OCI-LY3 (cell line): Measurements from ENCODE around the gene NANS.

ENCODE experiments used
- H2AFZ ChIP-seq: fragments of 200-600, 300-600 bp; shearing (Covaris generic); 2 replicates; pipeline ENCODE4 v1.6.0; 2014; ENCODE audit warnings: antibody characterized with exemption, low read depth, low read length
- H3K27ac ChIP-seq: fragments of 200-600, 300-600 bp; sonication (generic); 2 replicates; pipeline ENCODE4 v1.5.1; 2014; ENCODE audit warnings: mild to moderate bottlenecking, low read length, moderate library complexity, mixed read lengths
- H3K27me3 ChIP-seq: fragments of 200-600, 300-600 bp; sonication (generic); 2 replicates; pipeline ENCODE4 v1.6.1; 2014; ENCODE audit warnings: low read depth, low read length, mixed read lengths
- H3K36me3 ChIP-seq: fragments of 200-600, 300-600 bp; sonication (generic); replicated peaks from 2 replicates; pipeline ENCODE3; 2014; ENCODE audit warnings: low read depth, low read length, mixed read lengths
- H3K4me1 ChIP-seq: fragments of 300-600, 200-600 bp; sonication (generic); 2 replicates; pipeline ENCODE4 v1.6.1; 2014; ENCODE audit warnings: low read length, mixed read lengths
- H3K4me2 ChIP-seq: fragments of 200-600, 300-600 bp; sonication (generic); 2 replicates; pipeline ENCODE4 v1.6.1; 2014; ENCODE audit warnings: low read length, mixed read lengths
- H3K4me3 ChIP-seq: fragments of 300-600, 200-600 bp; sonication (generic); 2 replicates; pipeline ENCODE4 v1.5.1; 2014; ENCODE audit warnings: antibody characterized with exemption, mild to moderate bottlenecking, low read length, moderate library complexity
- H3K79me2 ChIP-seq: fragments of 300-600, 200-600 bp; shearing (Covaris generic); 2 replicates; pipeline ENCODE4 v1.6.1; 2014; ENCODE audit warnings: mild to moderate bottlenecking, low read length, mixed read lengths
- H3K9ac ChIP-seq: fragments of 300-600, 200-600 bp; shearing (Covaris generic); 2 replicates; pipeline ENCODE4 v1.6.0; 2014; ENCODE audit warnings: mild to moderate bottlenecking, low read length, moderate library complexity
- H3K9me3 ChIP-seq: fragments of 200-600, 300-600 bp; shearing (Covaris generic); 2 replicates; pipeline ENCODE4 v1.6.1; 2014; ENCODE audit warnings: low read length, mixed read lengths; ENCODE audit not compliant: insufficient read depth
- H4K20me1 ChIP-seq: fragments of 200-600, 300-600 bp; sonication (generic); 2 replicates; pipeline ENCODE4 v1.6.1; 2016; ENCODE audit warnings: low read length, mixed read lengths; ENCODE audit not compliant: insufficient read depth
- EZH2phosphoT487 ChIP-seq: fragments of 200-600 bp; shearing (Covaris generic); IDR thresholded peaks from 2 replicates; pipeline ENCODE4 v1.6.1; 2018; ENCODE audit warnings: antibody characterized with exemption, mixed run types, low read depth
- TF ChIP-seq, protein P1 (sequence below): fragments of 200-600, 300-600 bp; sonication (generic); IDR thresholded peaks from 2 replicates; pipeline ENCODE4 v1.5.1; 2014; ENCODE audit warnings: antibody characterized with exemption, low read length, low read depth

NANS gene

DNA sequence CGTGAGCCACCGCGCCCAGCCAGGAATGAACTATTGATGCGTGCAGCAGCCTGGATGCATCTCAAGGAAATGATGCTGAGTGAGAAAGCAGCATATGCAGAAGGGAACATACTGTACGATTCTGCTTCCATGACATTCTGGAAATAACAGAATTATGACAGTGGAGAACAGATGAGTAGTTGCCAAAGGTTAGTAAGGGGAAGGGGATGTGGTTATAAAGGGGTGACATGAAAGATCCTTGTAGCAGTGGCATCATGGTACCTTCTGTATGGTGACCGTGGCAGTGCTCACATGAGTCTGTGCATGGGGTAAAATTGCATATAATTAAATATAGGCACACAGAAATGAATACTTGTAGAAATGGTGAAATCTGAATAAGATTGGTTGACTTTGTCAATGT is 13.0 kb downstream of the NANS start:
- Histone ChIP-seq H2AFZ (no peak overlapping the region), H3K4me1 (no peaks in the 10 kb centered on the region; the same call in 1 of the 2 replicates), H3K79me2 (peaks cover 3% of the 10 kb centered on the region; the same call in 1 of the 2 replicates), H3K9ac (no peak overlapping the region), H4K20me1 (peaks cover 8% of the 10 kb centered on the region; the same call in 1 of the 2 replicates), H3K27ac (no peak overlapping the region), H3K9me3 (no peaks in the 10 kb centered on the region), H3K36me3 (peaks cover 31% of the 10 kb centered on the region), H3K27me3 (no peaks in the 10 kb centered on the region), H3K4me2 (no peak overlapping the region), H3K4me3 (no peak overlapping the region)
- TF ChIP-seq, protein P1, sequence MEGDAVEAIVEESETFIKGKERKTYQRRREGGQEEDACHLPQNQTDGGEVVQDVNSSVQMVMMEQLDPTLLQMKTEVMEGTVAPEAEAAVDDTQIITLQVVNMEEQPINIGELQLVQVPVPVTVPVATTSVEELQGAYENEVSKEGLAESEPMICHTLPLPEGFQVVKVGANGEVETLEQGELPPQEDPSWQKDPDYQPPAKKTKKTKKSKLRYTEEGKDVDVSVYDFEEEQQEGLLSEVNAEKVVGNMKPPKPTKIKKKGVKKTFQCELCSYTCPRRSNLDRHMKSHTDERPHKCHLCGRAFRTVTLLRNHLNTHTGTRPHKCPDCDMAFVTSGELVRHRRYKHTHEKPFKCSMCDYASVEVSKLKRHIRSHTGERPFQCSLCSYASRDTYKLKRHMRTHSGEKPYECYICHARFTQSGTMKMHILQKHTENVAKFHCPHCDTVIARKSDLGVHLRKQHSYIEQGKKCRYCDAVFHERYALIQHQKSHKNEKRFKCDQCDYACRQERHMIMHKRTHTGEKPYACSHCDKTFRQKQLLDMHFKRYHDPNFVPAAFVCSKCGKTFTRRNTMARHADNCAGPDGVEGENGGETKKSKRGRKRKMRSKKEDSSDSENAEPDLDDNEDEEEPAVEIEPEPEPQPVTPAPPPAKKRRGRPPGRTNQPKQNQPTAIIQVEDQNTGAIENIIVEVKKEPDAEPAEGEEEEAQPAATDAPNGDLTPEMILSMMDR = no peak
- no peak for TF ChIP-seq EZH2phosphoT487

DNA sequence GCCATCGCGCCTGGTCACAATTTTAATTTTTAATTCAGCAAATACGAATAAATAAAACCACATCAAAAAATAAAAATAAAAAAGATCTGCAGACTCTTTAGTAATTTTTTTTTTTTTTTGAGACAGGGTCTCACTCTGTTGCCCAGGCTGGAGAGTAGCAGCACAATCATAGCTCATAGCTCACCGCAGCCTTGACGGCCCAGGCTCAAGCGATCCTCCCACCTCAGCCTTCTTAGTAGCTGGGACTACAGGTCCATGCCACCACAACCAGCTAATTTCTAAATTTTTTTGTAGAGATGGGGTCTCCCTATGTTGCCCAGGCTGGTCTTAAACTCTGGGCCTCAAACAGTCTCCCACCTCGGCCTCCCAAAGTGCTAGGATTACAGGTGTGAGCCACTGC is 14.2 kb downstream of the NANS start:
- Histone ChIP-seq H3K79me2 (peaks cover 3% of the 10 kb centered on the region; the same call in 1 of the 2 replicates), H3K4me3 (no peak overlapping the region)

DNA sequence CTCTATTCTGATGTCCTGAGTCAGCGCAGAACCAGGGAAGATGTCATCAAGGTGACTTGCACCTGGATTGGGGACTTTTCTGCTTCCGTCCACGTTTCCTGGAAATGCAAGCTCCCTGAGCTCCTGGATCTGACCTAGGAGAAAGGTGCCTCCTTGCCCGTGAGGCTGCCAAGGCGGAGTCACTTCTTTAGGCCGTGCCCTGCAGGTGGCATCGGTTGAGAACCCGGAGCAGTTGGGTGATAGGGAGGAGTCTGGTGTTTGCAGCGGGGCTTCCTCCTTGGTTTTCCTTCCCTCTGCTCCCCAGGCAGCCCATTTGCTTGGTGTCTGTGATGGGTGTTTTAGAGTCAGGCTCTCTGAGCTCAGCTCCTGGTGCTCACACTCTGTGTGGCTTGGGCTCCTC is 15.2 kb downstream of the NANS start:
- Histone ChIP-seq H3K4me1 (no peaks in the 10 kb centered on the region; the same call in 1 of the 2 replicates), H3K4me2 (no peak overlapping the region), H3K9me3 (no peaks in the 10 kb centered on the region), H2AFZ (no peak overlapping the region), H3K36me3 (peaks cover 23% of the 10 kb centered on the region), H3K79me2 (peaks cover 3% of the 10 kb centered on the region; the same call in 1 of the 2 replicates), H3K27ac (no peak overlapping the region), H3K9ac (no peak overlapping the region), H3K27me3 (no peaks in the 10 kb centered on the region), H4K20me1 (peaks cover 8% of the 10 kb centered on the region; the same call in 1 of the 2 replicates), H3K4me3 (no peak overlapping the region)
- TF ChIP-seq EZH2phosphoT487 = no peak
- TF ChIP-seq, protein P1 = no peak

More for the DNA sequence above, 14.2 kb downstream of the NANS start:
- Histone ChIP-seq H3K9me3 (no peaks in the 10 kb centered on the region), H3K36me3 (peaks cover 25% of the 10 kb centered on the region), H3K27ac (no peak overlapping the region), H2AFZ (no peak overlapping the region), H3K9ac (no peak overlapping the region), H3K4me1 (no peaks in the 10 kb centered on the region; the same call in 1 of the 2 replicates), H4K20me1 (peaks cover 8% of the 10 kb centered on the region; the same call in 1 of the 2 replicates), H3K4me2 (no peak overlapping the region), H3K27me3 (no peaks in the 10 kb centered on the region)
- TF ChIP-seq EZH2phosphoT487 = no peak
- TF ChIP-seq, protein P1 = no peak

DNA sequence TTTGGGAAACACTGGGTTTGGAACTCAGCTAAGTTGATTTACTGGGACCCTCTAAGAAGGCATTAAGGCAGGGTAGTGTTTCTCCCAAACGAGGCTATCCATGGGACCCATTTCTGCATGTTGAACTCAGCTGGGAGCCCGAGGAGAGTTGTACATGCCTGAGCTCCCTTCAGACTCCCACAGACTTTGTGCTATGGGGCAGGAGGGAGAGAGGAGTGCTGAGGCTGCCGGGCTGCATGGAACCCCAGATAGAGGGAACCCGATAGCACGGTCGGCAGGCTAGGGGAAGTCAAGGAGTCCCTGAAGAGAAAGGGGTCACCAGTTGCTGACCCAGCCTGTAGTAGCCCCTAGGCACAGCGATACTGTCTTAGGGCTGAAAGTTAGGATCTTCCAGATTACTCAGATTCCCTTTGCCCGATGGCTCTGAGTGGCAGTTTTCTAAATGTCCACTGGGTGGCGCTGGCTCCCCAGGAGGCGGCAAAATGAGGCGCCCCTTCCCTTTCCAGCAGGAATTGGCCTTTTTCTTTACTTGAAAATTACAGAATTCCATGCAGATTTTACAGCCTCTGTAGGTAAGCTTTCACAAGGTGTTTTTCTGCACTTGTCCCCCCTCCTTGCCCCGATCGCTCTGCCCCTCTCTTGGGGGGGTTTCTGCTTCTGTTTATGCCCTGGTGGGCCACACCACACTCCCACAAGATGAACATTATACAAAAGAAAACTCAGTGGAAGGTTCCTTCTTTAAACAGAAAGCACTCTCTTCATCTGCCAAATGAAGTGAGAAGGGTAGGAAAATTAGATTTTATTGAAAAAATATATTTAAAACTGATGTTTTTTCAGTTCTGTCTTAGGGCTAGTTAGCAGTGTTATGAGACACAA is 17.8 kb downstream of the NANS start:
- Histone ChIP-seq H2AFZ (no peak overlapping the region), H4K20me1 (peaks cover 8% of the 10 kb centered on the region; the same call in 1 of the 2 replicates), H3K4me2 (no peak overlapping the region), H3K9ac (no peak overlapping the region), H3K79me2 (0 out of 2 replicates have a peak, but pooled peaks cover 3% of the 10 kb centered on the region), H3K27me3 (no peaks in the 10 kb centered on the region), H3K36me3 (peaks cover 15% of the 10 kb centered on the region), H3K27ac (no peak overlapping the region), H3K4me1 (no peaks in the 10 kb centered on the region; the same call in 1 of the 2 replicates), H3K4me3 (no peak overlapping the region), H3K9me3 (no peaks in the 10 kb centered on the region)
- TF ChIP-seq, protein P1 = peak; percentile 90
- no peak for TF ChIP-seq EZH2phosphoT487
